H9 (cell line): Measurements from ENCODE around the gene TBCB. TPM values are rescaled to one million over a fixed set of nuclear protein-coding genes. Genes with fewer than 3 reads are reported as not detected.

Source experiments
- DNase-seq: peaks from one replicate; pipeline ENCODE4 v3.0.0-alpha.2; 2017
- H2AFZ ChIP-seq: one replicate; pipeline ENCODE4 v1.6.1; 2013; ENCODE audit warnings: mild to moderate bottlenecking, low read length, control low read depth, moderate library complexity
- H2AK5ac ChIP-seq: 2 replicates; pipeline ENCODE4 v1.6.1; 2013; ENCODE audit warnings: low read length, control low read depth, mixed read lengths; ENCODE audit not compliant: insufficient read length
- H2BK120ac ChIP-seq: one replicate; pipeline ENCODE4 v1.6.1; 2013; ENCODE audit warnings: low read depth, mild to moderate bottlenecking, low read length, control low read depth, inconsistent platforms; ENCODE audit not compliant: poor library complexity, severe bottlenecking
- H2BK12ac ChIP-seq: 2 replicates; pipeline ENCODE4 v1.6.1; 2013; ENCODE audit warnings: low read length, control low read depth, mixed read lengths, low read depth; ENCODE audit not compliant: insufficient read length
- H2BK15ac ChIP-seq: 2 replicates; pipeline ENCODE4 v1.6.1; 2013; ENCODE audit warnings: low read depth, low read length, control low read depth
- H2BK20ac ChIP-seq: one replicate; pipeline ENCODE4 v1.6.1; 2013; ENCODE audit warnings: low read depth, mild to moderate bottlenecking, low read length, control low read depth, inconsistent platforms; ENCODE audit not compliant: poor library complexity, severe bottlenecking
- H2BK5ac ChIP-seq: 2 replicates; pipeline ENCODE4 v1.6.1; 2013; ENCODE audit warnings: low read length, control low read depth, mixed read lengths; ENCODE audit not compliant: insufficient read length
- H3K14ac ChIP-seq: 2 replicates; pipeline ENCODE4 v1.6.1; 2013; ENCODE audit warnings: low read length, control low read depth; ENCODE audit not compliant: insufficient read depth
- H3K18ac ChIP-seq: 2 replicates; pipeline ENCODE4 v1.6.1; 2013; ENCODE audit warnings: low read depth, mild to moderate bottlenecking, mixed read lengths, low read length, control low read depth; ENCODE audit not compliant: insufficient read length
- H3K23ac ChIP-seq: 2 replicates; pipeline ENCODE4 v1.6.1; 2013; ENCODE audit warnings: low read length, control low read depth, mixed read lengths, low read depth; ENCODE audit not compliant: insufficient read length
- H3K23me2 ChIP-seq: 2 replicates; pipeline ENCODE4 v1.6.1; 2013; ENCODE audit warnings: low read depth, mild to moderate bottlenecking, mixed read lengths, low read length, control low read depth; ENCODE audit not compliant: insufficient read length, poor library complexity, severe bottlenecking
- H3K27ac ChIP-seq: 2 replicates; pipeline ENCODE4 v1.5.1; 2013; ENCODE audit warnings: low read length, control low read depth, mixed read lengths, low read depth; ENCODE audit not compliant: insufficient read length
- H3K27me3 ChIP-seq: 2 replicates; pipeline ENCODE4 v1.6.1; 2013; ENCODE audit warnings: low read length, control low read depth, inconsistent platforms; ENCODE audit not compliant: insufficient read depth
- H3K4ac ChIP-seq: 2 replicates; pipeline ENCODE4 v1.6.1; 2013; ENCODE audit warnings: low read depth, mild to moderate bottlenecking, control low read depth, inconsistent platforms, low read length, moderate library complexity
- H3K4me1 ChIP-seq: 2 replicates; pipeline ENCODE4 v1.6.1; 2013; ENCODE audit warnings: low read length, control low read depth, inconsistent platforms; ENCODE audit not compliant: insufficient read depth
- H3K4me2 ChIP-seq: 2 replicates; pipeline ENCODE4 v1.6.1; 2013; ENCODE audit warnings: low read length, control low read depth, mixed read lengths; ENCODE audit not compliant: insufficient read length, insufficient read depth
- H3K56ac ChIP-seq: 2 replicates; pipeline ENCODE4 v1.6.1; 2013; ENCODE audit warnings: low read depth, mild to moderate bottlenecking, mixed read lengths, low read length, control low read depth; ENCODE audit not compliant: insufficient read length
- H3K79me1 ChIP-seq: 2 replicates; pipeline ENCODE4 v1.6.1; 2013; ENCODE audit warnings: low read depth, mild to moderate bottlenecking, moderate library complexity, low read length, control low read depth, inconsistent platforms; ENCODE audit not compliant: insufficient read depth, poor library complexity, severe bottlenecking
- H3K79me2 ChIP-seq: 2 replicates; pipeline ENCODE4 v1.6.1; 2013; ENCODE audit warnings: low read length, control low read depth, inconsistent platforms; ENCODE audit not compliant: insufficient read depth
- H3K9ac ChIP-seq: 2 replicates; pipeline ENCODE4 v1.6.1; 2013; ENCODE audit warnings: low read length, control low read depth, mixed read lengths; ENCODE audit not compliant: insufficient read length; ENCODE audit errors: extremely low read depth
- H3K9me3 ChIP-seq: one replicate; pipeline ENCODE4 v1.6.1; 2013; ENCODE audit warnings: low read depth, low read length, inconsistent platforms; ENCODE audit not compliant: control insufficient read depth
- H3T11ph ChIP-seq: one replicate; pipeline ENCODE4 v1.6.1; 2013; ENCODE audit warnings: mild to moderate bottlenecking, low read length, control low read depth, inconsistent platforms
- H4K20me1 ChIP-seq: one replicate; pipeline ENCODE4 v1.6.1; 2013; ENCODE audit not compliant: control insufficient read depth, insufficient read length, insufficient read depth
- H4K5ac ChIP-seq: 2 replicates; pipeline ENCODE4 v1.6.1; 2013; ENCODE audit warnings: low read depth, mild to moderate bottlenecking, mixed read lengths, low read length, control low read depth; ENCODE audit not compliant: insufficient read length
- H4K8ac ChIP-seq: replicated peaks from 2 replicates; pipeline ENCODE4 v1.6.1; 2013; ENCODE audit warnings: low read length, control low read depth, mixed read lengths, low read depth; ENCODE audit not compliant: insufficient read length
- H4K91ac ChIP-seq: 2 replicates; pipeline ENCODE4 v1.6.1; 2013; ENCODE audit warnings: low read depth, mild to moderate bottlenecking, moderate library complexity, mixed read lengths, low read length, control low read depth; ENCODE audit not compliant: insufficient read length
- H3K27ac Mint-ChIP-seq, 3 experiments: 2 replicates in 2 of 3; 3 replicates in 1 of 3; pipeline ENCODE4 v1.8.0; 2020 to 2021; ENCODE audit warnings: mixed read lengths in 3 of 3, mild to moderate bottlenecking in 1 of 3, moderate library complexity in 1 of 3
- H3K27me3 Mint-ChIP-seq: 2 replicates; pipeline ENCODE4 v1.8.0; 2021; ENCODE audit warnings: low read depth, mild to moderate bottlenecking, moderate library complexity, mixed read lengths
- H3K36me3 Mint-ChIP-seq, 3 experiments: 2 replicates in 2 of 3; 3 replicates in 1 of 3; pipeline ENCODE4 v1.8.0; 2020 to 2021; ENCODE audit warnings: low read depth in 3 of 3, mixed read lengths in 3 of 3; ENCODE audit not compliant: insufficient read depth in 1 of 3
- H3K4me1 Mint-ChIP-seq, 2 experiments: 2 replicates each; pipeline ENCODE4 v1.8.0; 2020; ENCODE audit warnings: mixed read lengths in 2 of 2
- H3K4me3 Mint-ChIP-seq, 2 experiments: 2 replicates in 1 of 2; 3 replicates in 1 of 2; pipeline ENCODE4 v1.8.0; 2020 to 2021; ENCODE audit warnings: mild to moderate bottlenecking in 2 of 2, mixed read lengths in 2 of 2, moderate library complexity in 1 of 2
- H3K9me3 Mint-ChIP-seq, 2 experiments: 2 replicates in 1 of 2; 3 replicates in 1 of 2; pipeline ENCODE4 v1.8.0; 2020; ENCODE audit warnings: mild to moderate bottlenecking in 2 of 2, mixed read lengths in 2 of 2, moderate library complexity in 1 of 2
- whole genome bisulfite sequencing: extraction: QIAGEN DNeasy Blood & Tissue Kit; methylation state at CpG from one replicate; pipeline ENCODE4 v1.1.7; 2013; ENCODE audit warnings: missing lambda C conversion rate, low lambda C conversion rate, mixed read lengths; ENCODE audit not compliant: insufficient read length; ENCODE audit errors: extremely low coverage; 5-methylcytosine and 5-hydroxymethylcytosine counted together
- total RNA-seq: library from RNA; stranded (reverse); gene quantifications from 2 replicates; pipeline ENCODE4 v1.2.1, GENCODE V29; 2021
- TF ChIP-seq, protein P1 (sequence below): fragments of 200-600 bp; sonication (generic); conservative IDR thresholded peaks from 3 replicates; pipeline ENCODE4 v1.8.0; 2021; ENCODE audit warnings: antibody characterized with exemption, mild to moderate bottlenecking

TBCB gene
- total RNA-seq, 1 experiment from 2014 or later = 216 TPM

DNA sequence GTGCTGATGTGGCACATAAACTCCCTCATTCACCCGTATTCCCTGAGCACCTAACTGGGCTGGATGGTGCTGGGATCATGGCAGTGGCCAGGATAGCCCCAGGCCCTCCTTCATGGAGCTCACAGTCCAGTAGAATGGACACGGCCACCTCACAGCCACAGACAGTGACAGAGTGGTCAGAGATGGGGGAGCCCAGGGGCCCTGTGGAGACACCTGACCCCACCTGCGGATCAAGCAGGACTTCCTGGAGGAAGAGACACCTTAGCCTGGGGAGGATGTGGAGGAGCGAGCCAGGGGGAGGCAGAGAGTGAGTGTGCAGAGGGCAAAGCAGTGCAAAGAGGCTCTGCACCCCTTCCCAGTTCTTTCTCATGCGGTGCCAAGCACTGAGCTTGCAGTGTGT is 25.4 kb upstream of the TBCB start:
- no peaks in the 10 kb centered on the region for H3K9me3 Mint-ChIP-seq
- no peak overlapping the region for H3K27ac ChIP-seq
- H2AFZ ChIP-seq = no peak overlapping the region
- no peak overlapping the region for H2BK12ac ChIP-seq
- no peaks in the 10 kb centered on the region for H3K9me3 ChIP-seq
- no peaks in the 10 kb centered on the region for H3K4me1 ChIP-seq
- H2BK15ac ChIP-seq = no peak overlapping the region
- no peaks in the 10 kb centered on the region for H3K23me2 ChIP-seq
- peak overlapping the region in 2 of 3 experiments; percentile 6 to 49; a peak in 1 of 7 replicates for H3K27ac Mint-ChIP-seq
- H4K20me1 ChIP-seq = no peaks in the 10 kb centered on the region
- H3K4me2 ChIP-seq = no peak overlapping the region
- no peak overlapping the region for H3K14ac ChIP-seq
- no CpG with 5 or more reads among the region's 5 CpGs for WGBS
- H3K56ac ChIP-seq = no peak overlapping the region
- H3K23ac ChIP-seq = no peak overlapping the region
- TF ChIP-seq, protein P1, sequence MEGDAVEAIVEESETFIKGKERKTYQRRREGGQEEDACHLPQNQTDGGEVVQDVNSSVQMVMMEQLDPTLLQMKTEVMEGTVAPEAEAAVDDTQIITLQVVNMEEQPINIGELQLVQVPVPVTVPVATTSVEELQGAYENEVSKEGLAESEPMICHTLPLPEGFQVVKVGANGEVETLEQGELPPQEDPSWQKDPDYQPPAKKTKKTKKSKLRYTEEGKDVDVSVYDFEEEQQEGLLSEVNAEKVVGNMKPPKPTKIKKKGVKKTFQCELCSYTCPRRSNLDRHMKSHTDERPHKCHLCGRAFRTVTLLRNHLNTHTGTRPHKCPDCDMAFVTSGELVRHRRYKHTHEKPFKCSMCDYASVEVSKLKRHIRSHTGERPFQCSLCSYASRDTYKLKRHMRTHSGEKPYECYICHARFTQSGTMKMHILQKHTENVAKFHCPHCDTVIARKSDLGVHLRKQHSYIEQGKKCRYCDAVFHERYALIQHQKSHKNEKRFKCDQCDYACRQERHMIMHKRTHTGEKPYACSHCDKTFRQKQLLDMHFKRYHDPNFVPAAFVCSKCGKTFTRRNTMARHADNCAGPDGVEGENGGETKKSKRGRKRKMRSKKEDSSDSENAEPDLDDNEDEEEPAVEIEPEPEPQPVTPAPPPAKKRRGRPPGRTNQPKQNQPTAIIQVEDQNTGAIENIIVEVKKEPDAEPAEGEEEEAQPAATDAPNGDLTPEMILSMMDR = no peak
- H3K79me2 ChIP-seq = no peaks in the 10 kb centered on the region
- no peak for DNase-seq
- no peaks in the 10 kb centered on the region for H3K79me1 ChIP-seq
- H3K27me3 ChIP-seq = no peaks in the 10 kb centered on the region
- H3K36me3 Mint-ChIP-seq = peaks cover 52 to 91% (median 66%) of the 10 kb centered on the region in 3 experiments
- H3K4ac ChIP-seq = no peak overlapping the region
- no peak overlapping the region for H2BK5ac ChIP-seq
- H2BK120ac ChIP-seq = no peak overlapping the region
- H3K4me1 Mint-ChIP-seq = no peaks in the 10 kb centered on the region
- H3K9ac ChIP-seq = no peak overlapping the region
- H3K27me3 Mint-ChIP-seq = no peaks in the 10 kb centered on the region
- H4K8ac ChIP-seq = no peak overlapping the region
- no peak overlapping the region for H2AK5ac ChIP-seq
- H3K18ac ChIP-seq = no peak overlapping the region
- H3T11ph ChIP-seq = no peak overlapping the region
- H2BK20ac ChIP-seq = no peak overlapping the region
- no peak overlapping the region for H4K5ac ChIP-seq
- H4K91ac ChIP-seq = no peak overlapping the region
- H3K4me3 Mint-ChIP-seq = no peak overlapping the region
